Eye (tissue), 1 donor: ENCODE data around the gene SH2D5.

ENCODE experiments used
- DNase-seq: peaks from one replicate; pipeline ENCODE4 v3.0.0-alpha.2; 2015

The SH2D5 gene

DNA sequence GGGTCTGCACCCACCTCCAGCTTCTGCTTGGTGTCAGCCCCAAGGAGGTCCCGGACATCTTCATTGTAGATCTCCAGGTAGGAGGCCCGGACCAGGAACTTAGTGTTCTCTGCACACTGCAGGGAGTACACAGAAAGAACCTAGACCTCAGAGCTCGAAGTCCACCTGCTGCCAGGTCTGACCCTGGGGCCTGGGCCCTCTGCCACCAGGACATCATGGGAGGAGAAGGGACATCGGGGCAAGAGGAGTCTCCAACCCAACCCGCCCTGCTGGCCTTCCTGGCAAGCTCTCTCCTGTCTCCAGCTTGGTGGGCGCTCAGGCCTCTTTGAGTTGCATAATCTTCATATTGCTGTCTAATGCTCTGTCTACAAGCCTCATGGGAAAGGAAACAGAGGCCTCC lies 19.1 kb downstream of the SH2D5 start:
- DNase-seq: no peak

DNA sequence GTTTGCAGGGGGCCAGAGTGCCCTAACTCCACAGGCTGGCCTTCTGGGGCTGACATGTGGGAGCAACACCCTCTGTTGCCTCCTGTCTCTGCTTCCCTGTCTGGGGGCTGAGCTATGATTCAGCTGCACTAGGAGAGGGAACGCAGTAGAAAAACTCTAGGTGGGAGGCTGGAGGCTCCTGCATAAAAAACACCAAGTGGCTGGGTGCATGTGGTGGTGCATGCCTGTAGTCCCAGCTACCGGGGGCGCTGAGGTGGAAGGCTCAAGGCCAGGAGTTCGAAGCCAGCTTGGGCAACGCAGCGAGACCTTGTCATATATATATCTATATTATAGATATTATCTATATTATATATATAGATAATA lies 20.3 kb downstream of the SH2D5 start:
- no peak for DNase-seq

DNA sequence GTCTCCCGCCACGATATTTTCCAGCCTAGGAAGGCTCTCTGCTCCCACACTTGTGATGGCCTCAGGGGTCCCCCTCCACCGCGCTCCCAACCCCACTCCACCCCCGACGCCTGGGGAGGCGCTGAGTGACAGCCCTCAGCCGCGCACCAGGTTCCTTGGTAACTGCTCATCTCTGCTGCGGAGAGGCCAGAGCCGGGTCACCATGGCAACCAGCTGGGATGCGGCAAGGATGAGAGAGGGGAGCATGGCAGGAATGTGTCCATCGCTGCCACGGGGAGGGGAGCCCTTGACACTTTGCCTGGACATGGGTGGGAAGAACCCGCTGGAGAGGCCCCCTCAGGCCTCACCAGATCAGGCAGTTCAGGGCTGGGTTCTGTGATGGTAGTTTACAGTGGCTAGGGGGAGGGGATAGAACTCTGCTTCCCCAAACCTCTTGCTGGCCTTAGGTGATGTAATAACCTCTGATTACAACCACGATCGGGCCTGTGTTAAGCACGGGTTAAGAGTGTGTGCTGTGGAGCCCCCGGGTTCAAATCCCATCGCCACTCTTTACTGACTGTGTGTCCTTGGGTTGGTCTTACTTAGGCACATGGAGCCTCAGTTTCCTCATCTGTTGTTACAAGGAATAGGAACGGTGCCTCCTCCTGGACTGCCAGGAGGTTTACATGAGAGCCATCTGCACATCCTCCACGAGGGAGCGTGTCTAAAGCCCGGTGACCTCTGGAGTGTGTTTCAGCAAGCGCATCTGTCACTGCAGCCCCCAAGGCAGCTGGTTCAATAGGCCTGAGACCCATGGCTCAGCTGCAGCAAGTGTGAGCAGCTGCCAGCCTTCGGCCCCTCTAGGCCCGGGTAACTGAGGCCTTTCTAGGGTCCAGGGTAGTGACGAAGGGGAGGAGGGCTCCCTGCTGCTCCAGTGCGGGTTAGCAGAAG lies 21.0 kb downstream of the SH2D5 start:
- peak; percentile 85 for DNase-seq

GRCh38 chr1:20710469-20711284 lies 21.8 kb downstream of the SH2D5 start:
- DNase-seq: peak; percentile 67

DNA sequence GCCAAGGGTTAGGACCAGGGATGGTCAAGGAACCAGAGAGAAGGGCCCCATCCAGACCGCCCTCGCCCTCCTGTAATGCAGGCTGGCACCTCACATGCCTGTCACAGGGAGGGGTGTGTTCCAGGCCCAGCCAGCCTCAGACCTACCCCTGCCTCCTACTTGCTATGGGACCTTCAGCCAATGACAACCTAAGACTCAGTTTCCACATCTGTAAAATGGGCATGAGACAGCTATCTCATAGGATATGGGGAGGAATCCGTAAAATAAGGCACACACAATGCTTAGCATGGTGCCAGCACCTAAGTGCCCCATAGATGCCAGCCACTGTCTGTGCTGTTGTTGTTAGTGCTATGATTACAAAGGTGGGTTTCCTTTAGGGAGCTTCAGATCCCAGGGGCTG lies 22.6 kb downstream of the SH2D5 start:
- no peak for DNase-seq

DNA sequence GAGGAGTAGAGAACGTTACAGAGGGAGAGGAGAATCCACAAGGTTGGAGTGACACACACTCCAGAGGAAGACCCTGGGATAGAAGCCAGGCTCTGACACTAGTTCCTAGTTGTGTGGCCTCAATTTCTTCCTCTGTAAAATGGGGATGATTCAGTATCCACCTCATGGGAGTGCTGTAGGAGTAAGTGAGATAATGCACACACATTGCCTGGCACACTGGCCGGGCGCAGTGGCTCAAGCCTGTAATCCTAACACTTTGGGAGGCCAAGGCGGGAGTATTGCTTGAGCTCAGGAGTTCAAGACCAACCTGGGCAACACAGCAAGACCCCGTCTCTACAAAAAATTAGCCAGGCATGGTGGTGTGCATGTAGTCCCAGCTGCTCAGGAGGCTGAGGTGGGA lies 23.6 kb downstream of the SH2D5 start:
- no peak for DNase-seq

DNA sequence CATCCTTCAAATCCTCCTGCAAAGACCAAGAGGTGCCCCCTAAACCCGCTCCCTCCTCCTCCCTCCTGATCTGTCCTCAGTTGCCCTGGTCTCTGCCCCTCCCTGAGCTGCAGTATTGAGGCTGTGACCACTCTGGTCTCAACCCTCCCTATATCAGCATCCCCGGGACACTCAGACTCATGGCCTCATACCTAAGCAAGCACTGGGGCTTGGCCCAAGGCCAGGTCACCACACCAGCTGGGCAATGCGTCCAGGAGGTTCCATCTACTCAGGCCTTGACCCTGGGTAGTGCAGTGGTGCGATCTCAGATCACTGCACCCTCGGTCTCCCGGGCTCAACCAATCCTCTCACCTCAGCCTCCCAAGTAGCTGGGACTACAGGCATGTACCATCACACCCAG lies 24.4 kb downstream of the SH2D5 start:
- no peak for DNase-seq

DNA sequence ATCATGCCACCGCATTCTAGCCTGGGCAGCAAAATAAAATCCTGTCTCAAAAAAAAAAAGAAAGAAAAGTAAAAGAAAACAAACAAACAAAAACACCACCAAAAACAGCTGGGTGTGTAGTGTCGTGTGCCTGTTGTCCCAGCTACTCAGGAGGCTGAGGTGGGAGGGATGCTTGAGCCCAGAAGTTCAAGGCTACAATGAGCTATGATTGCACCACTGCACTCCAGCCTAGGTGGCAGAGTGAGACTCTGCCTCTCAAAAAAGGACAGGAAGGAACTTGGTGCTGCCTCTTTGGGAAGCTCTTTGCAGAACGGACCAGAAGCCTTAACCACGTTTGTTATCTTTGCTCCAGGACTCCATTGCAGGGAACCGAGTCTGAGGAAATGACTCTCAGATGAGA lies 25.7 kb downstream of the SH2D5 start:
- no peak for DNase-seq

DNA sequence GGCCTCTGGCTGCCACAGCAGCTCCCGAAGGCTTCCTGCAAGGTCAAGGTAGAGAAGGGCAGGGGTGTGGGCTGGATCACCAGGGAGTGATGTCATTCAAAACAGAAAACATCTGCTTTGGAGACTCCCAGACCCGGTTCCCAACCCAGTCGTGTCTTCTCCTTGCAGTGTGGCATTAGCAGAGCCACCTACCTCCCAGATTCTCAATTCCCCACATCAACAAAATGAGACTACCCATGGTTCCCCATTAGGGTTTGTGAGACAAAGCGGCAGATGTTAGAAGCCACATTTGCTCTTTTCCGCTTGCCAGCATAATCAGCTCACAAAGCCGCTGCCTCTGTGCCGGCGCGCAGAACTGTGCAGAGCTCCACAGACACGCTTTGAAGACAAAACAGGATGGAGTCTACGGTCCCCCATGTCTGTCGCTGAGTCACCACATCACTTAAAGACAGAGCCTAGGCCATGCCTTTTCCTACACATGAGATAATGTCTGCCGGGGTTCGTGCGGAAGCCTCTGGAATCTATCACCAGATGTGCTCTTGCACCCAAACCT lies 27.2 kb downstream of the SH2D5 start:
- peak; percentile 76 for DNase-seq

- no peak for DNase-seq
These were observed 27.9 kb downstream of the SH2D5 start for GRCh38 chr1:20704390-20705202.

DNA sequence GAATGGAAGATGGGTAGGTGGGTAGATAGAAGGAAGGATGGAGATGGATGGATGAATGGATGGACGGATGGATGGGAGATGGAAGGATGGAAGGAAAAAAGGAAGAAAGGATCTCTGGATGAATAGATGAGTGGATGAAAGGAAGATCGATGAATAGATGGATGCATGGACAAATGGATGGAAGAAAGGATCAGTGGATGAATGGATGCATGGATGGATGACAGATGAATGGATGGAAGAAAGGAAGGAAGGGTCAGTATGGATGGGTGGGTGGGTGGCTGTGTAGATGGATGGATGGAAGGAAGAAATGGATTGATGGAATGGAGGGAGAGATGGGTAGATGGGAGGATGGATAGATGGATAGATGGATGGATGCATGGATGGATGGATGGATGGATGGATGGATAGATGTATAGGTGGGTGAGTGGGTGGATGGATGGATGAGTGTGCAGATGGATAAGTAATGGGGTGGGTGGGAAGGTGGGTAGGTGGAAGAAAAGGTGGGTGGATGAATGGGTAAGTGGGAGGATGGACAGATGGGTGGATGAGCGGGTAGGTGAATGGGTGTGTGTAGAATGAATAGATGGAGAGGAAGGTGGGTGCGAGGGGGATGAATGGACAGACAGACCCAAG lies 29.3 kb downstream of the SH2D5 start:
- DNase-seq: no peak

DNA sequence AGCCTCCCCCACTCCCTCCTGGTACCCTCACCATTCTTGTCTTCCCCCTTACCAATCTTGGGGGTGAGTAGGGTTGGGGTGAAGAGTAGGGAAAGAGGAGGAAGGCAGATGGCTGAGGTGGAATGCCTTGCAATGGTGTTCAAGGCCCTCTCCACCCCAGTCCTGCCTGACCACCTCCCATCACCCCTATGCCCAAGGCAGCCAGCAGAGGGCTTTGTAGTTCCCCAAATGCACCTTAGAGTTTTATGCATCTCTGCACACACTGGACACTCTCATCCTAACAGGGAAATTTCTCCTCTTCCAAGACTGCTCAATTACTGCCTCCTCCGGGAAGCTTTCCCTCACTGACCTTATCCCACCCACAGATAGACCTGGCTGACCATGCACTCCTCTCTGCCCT lies 30.1 kb downstream of the SH2D5 start:
- no peak for DNase-seq

DNA sequence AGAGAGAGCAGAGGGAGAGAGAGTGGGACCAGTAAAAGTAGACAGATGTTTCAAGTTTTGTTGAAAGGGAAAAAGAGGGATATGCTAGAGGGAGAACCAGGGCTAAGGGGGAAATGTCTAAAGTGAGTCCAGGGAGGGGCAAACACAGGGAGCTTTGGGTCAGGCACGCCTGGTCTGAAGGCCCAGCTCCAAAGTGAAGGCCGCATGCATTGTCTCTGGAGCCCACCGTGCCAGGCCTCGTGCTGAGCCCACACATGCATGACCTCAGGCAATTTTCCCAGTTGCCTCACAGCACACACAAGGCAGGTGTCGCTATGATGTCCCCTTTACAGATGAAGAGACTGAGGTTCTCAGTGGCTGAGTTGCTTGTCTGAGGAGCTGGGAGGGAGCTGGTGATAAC lies 30.7 kb downstream of the SH2D5 start:
- DNase-seq: no peak

GRCh38 chr1:20701446-20701845 lies 31.1 kb downstream of the SH2D5 start:
- DNase-seq: no peak

DNA sequence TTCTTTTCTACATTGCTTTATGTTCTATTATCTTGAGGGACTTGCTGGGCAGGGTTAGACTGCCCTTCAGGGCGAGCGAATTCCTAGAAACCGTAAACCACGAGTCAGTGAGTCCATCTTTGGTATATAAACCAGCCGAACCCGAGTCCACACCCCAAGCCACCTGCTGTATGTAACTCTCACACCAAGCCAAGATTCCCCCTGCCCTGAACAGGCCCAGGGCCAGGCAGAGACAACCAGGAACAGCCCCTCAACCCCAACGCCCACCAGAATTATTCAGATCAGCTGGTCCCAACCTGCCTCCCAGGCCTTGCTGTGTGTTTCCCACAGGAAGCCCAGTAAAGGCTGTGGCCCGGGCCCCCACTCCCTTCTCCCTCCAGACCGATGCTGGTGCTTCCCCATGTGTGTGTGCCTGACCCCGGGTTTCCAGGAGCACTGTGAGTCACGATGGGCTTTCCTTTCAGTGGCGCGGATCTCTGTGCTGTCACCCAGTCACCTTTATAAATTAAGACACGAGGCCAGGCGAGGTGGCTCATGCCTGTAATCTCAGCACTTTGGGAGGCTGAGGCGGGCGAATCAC lies 31.8 kb downstream of the SH2D5 start:
- DNase-seq: no peak

- no peak for DNase-seq
These were observed 32.9 kb downstream of the SH2D5 start for GRCh38 chr1:20699558-20699957.

- DNase-seq: no peak
These were observed 34.1 kb downstream of the SH2D5 start for GRCh38 chr1:20698195-20698910.

- no peak for DNase-seq
These were observed 34.9 kb downstream of the SH2D5 start for GRCh38 chr1:20697563-20697962.

GRCh38 chr1:20696397-20697333 lies 35.8 kb downstream of the SH2D5 start:
- peak; percentile 95 for DNase-seq

GRCh38 chr1:20695515-20695914 lies 37.0 kb downstream of the SH2D5 start:
- no peak for DNase-seq
